Stimulated activated naive CD4-positive, alpha-beta T cell (primary cell): Measurements from ENCODE around the gene PSORS1C1.
"Not testable (repeated sequence)": the region's sequence is repeated elsewhere in the genome, so short reads cannot be mapped to it uniquely, and the experiment has no call there.

Experiments used
- DNase-seq, 6 experiments: peaks; one replicate each; lab custom pipeline; 2025; lab: John Stamatoyannopoulos, UW

PSORS1C1 gene, protein sequence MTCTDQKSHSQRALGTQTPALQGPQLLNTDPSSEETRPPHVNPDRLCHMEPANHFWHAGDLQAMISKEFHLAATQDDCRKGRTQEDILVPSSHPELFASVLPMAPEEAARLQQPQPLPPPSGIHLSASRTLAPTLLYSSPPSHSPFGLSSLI

GRCh38 chr6:31114541-31114878, at the start of gene PSORS1C1:
PSORS1C1 (plus strand) TSS chr6:31114800; CDS start chr6:31129633, 14,833 bp downstream.
- DNase-seq = no peak

- no peak for DNase-seq
Observed at GRCh38 chr6:31065556-31065955, 49.0 kb upstream of the PSORS1C1 start.

DNA sequence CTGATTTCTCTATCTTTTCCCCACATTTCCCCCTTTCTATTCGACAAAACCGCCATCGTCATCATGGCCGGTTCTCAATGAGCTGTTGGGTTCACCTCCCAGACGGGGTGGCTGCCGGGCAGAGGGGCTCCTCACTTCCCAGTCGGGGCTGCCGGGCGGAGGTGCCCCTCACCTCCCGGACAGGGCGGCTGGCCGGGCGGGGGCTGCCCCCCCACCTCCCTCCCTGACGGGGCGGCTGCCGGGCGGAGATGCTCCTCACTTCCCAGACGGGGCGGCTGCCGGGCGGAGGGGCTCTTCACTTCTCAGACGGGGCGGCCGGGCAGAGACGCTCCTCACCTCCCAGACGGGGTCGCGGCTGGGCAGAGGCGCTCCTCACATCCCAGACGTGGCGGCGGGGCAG, 47.6 kb upstream of the PSORS1C1 start:
- DNase-seq = not testable (repeated sequence)

DNA sequence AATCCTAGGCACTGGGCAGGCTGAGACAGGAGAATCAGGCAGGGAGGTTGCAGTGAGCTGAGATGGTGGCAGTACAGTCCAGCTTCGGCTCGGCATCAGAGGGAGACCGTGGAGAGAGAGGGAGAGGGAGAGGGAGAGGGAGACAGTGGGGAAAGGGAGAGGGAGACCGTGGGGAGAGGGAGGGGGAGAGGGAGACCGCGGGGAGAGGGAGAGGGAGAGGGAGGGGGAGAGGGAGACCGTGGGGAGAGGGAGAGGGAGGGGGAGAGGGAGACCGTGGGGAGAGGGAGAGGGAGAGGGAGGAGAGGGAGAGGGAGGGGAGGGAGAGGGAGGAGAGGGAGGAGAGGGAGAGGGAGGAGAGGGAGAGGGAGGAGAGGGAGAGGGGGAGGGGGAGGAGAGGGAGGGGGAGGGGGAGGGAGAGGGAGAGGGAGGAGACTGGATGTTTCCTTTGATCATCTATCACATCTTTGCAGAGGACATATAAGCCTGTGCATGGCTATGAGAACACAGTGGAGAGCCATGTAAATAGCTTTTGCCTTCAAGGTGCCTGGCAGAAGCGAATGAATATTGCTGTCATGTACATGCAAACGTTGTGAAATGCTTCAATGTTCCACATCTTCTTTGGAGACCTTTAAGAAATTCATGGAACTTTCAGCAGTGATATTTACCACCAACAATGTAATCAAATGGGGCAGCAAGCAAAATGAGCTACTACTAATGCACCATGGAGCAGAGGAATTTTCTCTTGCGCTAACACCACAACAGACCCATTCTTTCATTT, 46.5 kb upstream of the PSORS1C1 start:
- not testable (repeated sequence) for DNase-seq

DNA sequence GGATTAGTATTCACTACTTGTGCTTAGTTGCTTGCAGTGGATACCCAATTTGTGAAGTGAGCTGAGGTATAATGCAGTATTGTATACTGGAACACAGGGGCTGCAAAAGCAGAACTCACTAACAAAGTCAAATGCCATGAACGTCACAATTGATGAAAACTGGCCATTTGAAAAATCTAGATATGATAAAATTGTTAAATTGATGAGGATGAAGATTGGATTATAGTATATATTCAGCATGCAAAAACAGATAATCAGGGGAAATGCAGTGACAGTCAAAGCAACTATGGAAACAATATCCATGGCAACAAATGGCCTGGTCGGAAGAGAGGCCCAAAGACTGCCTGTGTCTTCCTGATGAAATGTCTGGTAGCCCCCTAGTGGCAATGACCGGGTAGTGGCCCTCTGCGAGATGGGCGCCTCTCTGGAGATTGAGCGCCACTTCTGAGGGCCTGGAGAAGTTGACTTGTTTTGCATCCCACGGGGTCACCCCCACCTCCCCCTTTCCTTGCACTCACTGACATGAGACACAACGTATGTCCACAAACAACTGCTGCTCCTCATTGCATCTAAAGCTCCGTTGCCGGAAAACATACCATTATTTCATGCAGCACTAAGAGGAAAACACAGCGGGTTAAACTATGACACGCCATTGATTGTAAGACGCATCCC, 45.8 kb upstream of the PSORS1C1 start:
- DNase-seq = peak; percentile 26 to 66 (median 54)

DNA sequence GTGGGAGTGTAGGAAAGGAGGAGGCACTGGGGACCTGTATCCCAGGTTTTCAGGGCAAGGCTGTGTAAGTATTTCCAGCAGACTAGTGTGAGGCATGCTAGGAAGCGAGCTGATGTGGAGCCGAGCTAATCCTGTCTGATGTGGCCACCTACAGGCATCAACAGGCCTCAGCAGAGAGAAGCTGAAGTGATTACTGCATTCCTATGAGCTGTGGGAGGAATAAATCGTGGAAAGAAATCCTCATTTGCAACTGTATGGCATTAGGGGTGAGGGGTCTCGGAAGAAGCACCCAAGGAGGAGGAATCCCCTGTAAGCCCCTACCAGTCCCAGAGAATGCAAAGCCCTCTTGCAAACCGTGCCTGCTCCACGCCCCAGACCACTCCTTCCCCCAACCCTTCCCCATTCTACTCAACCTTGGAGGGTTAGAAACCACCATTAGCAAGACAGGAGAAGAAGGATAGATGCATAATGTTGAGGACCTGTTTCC, 43.8 kb upstream of the PSORS1C1 start:
- no peak for DNase-seq

GRCh38 chr6:31074401-31074800, 40.2 kb upstream of the PSORS1C1 start:
- DNase-seq = no peak

DNA sequence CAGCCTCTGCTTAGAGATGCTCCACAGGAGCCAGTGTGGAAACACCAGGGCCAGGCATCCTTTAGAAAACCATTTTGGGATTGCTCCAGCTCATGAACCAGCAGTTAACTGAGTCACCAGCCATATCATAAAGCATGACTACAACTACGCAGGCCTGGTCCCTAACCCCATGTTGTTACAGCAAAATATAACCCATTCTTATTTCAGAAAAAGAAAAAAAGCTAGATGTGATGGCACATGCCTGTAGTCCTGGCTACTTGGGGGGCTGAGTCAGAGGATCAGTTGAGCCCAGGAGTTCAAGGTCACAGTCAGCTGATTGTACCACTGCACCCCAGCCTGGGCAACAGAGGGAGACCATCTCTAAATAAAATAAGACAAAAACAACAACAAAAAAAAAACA, 39.1 kb upstream of the PSORS1C1 start:
- no peak for DNase-seq

GRCh38 chr6:31076611-31077010, 38.0 kb upstream of the PSORS1C1 start:
- no peak for DNase-seq

DNA sequence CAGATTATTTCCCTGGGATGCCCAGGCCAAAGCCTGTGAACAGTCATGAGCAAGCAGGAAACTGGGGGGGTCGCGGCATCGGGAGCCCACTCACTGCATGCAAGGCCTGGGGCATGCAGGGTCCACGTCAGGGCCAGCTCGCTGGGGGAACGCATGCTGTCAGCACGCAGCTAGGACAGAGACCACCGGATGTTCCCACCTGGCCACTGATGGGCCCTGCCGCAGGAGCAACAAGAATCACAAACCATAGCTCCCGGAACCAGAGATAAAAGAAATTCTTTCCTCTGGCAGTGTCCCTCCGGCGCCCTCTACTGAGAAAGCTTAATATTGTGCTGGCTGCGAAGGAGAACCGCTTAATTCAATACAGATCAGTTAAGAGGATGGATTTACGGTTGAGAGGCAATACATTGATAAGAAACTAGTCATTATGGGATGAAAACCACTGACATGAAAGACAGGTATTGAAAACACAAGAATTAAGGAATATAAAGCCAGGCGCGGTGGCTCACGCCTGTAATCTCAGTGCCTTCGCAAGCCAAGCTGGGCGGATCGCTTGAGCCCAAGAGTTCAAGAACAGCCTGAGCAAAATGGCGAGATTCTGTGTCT, 34.8 kb upstream of the PSORS1C1 start:
- DNase-seq = peak; percentile 36 to 79 (median 54)

DNA sequence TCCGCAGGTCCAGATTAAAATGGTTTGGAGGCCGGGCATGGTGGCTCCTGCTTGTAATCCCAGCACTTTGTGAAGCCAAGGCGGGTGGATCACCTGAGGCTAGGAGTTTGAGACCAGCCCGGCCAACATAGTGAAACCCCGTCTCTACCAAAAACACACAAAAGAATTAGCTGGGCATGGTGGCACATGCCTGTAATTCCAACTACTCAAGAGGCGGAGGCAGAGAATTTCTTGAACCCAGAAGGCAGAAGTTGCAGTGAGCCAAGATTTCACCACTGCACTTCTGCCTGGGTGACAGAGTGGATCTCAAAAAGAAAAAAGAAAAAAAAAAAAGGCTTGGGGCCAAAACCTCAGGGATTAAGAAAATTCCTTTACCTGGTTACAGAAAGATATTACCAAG, 32.7 kb upstream of the PSORS1C1 start:
- no peak for DNase-seq

DNA sequence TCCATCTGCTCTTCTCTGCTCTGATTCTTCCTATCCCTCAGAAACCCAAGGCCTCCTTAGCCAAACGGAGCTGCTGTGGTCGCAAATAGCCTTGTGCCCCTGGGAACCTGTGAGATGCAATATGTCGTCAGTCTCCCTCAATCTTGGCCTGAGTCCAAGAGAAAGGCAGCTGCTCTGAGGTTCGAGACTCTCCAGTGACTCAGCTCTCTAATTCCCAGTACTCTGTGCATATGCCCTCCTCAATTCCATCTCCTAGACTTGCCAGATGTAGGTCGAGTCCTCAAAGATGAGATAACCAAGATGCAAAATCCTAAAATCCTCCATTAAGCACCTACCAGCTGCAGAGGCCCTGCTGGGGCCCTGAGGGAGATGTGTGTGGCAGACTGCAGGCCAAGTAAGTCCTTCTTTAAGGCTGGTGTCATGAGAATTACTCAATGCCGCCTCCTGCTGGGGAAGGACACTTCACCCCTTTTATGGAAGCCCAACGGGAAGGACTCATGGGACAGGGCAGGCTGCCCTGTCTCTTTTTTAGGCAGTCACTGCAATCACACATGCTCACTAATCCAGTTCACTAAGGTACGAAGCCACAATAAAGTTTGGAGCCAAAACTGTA, 30.8 kb upstream of the PSORS1C1 start:
- DNase-seq = peak in 3 of 6 experiments; percentile 2 to 14 (median 2)

- DNase-seq = no peak
Observed at GRCh38 chr6:31086788-31087440, 27.7 kb upstream of the PSORS1C1 start.

- DNase-seq = peak; percentile 63 to 91 (median 80)
Observed at GRCh38 chr6:31087494-31088089, 27.0 kb upstream of the PSORS1C1 start.

DNA sequence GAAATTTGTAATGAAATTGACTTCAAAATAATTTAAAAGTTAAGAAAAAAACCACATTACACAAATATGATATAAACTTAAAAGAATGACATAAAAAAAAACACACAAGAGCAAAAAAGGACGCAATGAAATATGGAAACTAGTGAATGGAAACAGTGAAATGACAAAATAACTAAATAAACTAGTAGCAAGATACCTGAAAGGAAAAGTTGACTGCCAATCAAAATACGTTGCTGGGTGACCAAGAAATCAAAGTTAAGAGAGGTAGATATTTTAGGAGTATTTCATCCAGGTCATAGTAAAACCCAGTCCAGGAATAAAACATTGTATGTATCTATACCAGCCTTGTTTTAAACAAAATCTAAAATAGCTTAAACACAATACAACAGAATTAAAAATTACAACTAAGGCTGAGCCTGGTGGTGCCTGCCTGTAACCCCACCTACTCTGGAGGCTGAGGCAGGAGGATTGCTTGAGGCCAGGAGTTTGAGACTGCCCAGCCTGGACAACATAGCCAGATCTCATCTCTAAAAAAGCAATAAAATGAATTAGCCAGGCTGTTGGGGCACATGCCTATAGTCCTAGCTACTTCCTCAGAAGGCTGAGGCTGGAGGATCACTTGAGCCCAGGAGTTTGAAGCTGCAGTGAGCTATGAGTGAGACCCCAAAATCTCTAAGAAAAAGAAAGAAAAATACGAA, 24.2 kb upstream of the PSORS1C1 start:
- DNase-seq = no peak

- DNase-seq = no peak
Observed at GRCh38 chr6:31090973-31091364, 23.6 kb upstream of the PSORS1C1 start.

DNA sequence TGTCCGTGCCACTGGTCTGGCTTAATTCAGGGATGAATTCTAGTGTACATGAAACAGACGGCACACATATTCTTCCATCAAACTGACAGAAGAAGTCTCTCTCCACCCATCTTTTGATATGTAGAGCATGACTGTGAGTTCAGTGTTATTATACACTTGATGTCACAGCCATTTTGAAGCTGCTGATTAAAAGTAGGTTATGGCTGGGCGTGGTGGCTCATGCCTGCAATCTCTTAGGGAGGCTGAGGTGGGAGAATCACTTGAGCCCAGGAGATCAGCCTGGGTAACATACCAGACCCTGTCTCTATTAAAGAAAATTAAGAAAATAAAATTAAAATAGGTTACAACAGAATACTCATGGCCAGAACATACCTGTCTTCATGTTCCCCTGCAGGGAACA, 22.9 kb upstream of the PSORS1C1 start:
- DNase-seq = no peak

- no peak for DNase-seq
Observed at GRCh38 chr6:31092238-31092637, 22.4 kb upstream of the PSORS1C1 start.

DNA sequence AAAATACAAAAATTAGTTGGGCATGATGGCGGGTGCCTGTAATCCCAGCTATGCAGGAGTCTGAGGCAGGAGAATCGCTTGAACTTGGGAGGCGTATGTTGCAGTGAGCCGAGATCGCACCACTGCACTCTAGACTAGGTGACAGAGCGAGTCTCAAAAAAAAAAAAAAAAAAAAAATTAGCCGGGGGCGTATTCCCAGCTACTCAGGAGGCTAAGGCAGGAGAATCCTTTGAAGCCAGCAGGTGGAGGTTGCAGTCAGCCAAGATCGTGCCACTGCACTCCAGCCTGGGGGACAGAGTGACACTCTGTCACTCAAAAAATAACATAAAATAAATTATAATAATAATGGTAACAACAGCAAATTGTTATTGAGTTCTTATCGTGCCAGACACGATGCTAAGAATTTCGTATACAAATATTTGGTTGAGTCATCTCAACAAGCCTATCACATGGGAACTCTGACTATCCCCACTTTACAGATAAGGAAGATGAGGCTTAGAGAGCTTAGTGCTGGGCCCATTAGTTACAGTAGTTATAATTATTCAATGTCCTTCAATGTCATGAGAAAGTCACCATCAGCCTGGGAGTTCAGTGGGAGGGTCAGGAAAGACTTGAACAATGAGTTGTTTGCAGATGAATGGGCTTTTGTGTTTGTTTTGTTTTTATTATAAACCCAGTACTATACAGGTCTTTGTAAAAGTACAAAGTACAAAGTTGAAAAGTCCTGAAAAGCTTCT, 21.7 kb upstream of the PSORS1C1 start:
- no peak for DNase-seq

DNA sequence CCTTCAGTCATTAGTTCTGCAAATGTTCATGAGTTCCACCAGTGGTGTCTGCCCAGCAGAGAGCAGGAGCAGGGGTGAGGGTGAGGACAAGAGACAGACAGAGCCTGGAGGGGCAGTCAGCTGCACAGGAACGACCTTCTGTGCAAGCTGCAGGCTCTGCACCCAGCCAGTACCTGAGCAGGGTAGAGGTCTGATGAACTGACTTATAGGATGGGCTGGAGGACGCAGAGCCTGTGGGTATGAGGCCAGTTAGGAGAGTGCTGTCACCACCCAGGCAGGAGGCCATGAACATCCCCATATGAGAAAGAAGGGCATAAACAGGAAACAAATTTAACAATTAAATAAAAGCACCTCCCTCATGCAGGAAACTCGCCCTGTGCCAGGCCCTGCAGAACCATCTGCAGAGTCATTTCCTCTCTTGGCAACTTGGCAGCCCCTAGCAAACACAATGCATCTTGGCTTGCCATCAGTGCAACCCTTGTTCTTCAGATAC, 20.2 kb upstream of the PSORS1C1 start:
- peak in 5 of 6 experiments; percentile 4 to 74 (median 65) for DNase-seq
